Stomach (tissue), 4 donors: ENCODE measurements around the gene EFEMP1.

Source experiments
- POLR2A ChIP-seq, 4 donors: fragments of 450-650 bp; IDR thresholded peaks; one replicate each; pipeline ENCODE4 v1.6.1; 2016; ENCODE audit warnings: antibody characterized with exemption in 4 of 4, control low read depth in 2 of 4, mild to moderate bottlenecking in 1 of 4, moderate library complexity in 1 of 4
- POLR2AphosphoS5 ChIP-seq, 3 donors: sonication (generic); formaldehyde crosslinking; IDR thresholded peaks; one replicate each; pipeline ENCODE4 v1.6.1; 2016; ENCODE audit warnings: antibody characterized with exemption in 3 of 3
- TF ChIP-seq, protein P1 (sequence below), 7 experiments: fragments of 450-650 bp in 4 of 7; fragments of 200-600 bp in 3 of 7; sonication (generic) in 3 of 7; IDR thresholded peaks; one replicate each; pipeline ENCODE4 v1.5.1; 2016 to 2019; ENCODE audit warnings: antibody characterized with exemption in 7 of 7, control low read depth in 2 of 7, mild to moderate bottlenecking in 1 of 7

DNA sequence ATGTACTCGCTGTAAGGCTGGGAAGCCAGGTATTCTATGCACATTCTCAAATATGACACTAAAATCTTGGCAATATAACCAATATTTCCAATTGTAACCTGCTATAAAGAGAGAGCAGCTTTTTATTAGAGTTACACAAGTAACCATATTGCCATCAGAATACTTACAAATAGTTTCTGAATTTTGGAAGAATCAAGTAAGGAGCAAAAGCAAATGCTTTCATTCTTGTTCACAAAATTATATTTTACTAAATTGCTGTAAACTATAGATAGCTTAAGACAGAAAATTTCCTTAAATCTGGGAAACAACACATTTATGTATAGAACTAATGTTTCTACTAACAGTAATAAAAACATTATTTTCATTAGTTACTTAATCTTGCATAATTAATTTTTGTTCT lies 77.2 kb downstream of the EFEMP1 start:
- TF ChIP-seq, protein P1, sequence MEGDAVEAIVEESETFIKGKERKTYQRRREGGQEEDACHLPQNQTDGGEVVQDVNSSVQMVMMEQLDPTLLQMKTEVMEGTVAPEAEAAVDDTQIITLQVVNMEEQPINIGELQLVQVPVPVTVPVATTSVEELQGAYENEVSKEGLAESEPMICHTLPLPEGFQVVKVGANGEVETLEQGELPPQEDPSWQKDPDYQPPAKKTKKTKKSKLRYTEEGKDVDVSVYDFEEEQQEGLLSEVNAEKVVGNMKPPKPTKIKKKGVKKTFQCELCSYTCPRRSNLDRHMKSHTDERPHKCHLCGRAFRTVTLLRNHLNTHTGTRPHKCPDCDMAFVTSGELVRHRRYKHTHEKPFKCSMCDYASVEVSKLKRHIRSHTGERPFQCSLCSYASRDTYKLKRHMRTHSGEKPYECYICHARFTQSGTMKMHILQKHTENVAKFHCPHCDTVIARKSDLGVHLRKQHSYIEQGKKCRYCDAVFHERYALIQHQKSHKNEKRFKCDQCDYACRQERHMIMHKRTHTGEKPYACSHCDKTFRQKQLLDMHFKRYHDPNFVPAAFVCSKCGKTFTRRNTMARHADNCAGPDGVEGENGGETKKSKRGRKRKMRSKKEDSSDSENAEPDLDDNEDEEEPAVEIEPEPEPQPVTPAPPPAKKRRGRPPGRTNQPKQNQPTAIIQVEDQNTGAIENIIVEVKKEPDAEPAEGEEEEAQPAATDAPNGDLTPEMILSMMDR (IDR thresholded peaks at IDR 0.05) = no peak
- TF ChIP-seq POLR2A (IDR thresholded peaks at IDR 0.05) = no peak
- TF ChIP-seq POLR2AphosphoS5 (IDR thresholded peaks at IDR 0.05) = no peak
